HepG2 (cell line): Measurements from ENCODE around the gene SP1. TPM values are rescaled to one million over a fixed set of nuclear protein-coding genes. Genes with fewer than 3 reads are reported as not detected.

ENCODE experiments used
- FOSL2 ChIP-seq: sonication (generic); formaldehyde crosslinking; IDR thresholded peaks from 2 replicates; pipeline ENCODE4 v1.4.0; 2020; ENCODE audit warnings: missing genetic modification reagents
- FOXA3 ChIP-seq: IDR thresholded peaks from 2 replicates; pipeline ENCODE4 v1.6.1; 2016; ENCODE audit warnings: missing genetic modification reagents, missing compliant biosample characterization
- GLI4 ChIP-seq: sonication (generic); formaldehyde crosslinking; IDR thresholded peaks from 2 replicates; pipeline ENCODE4 v1.5.1; 2020; ENCODE audit warnings: missing genetic modification reagents, mild to moderate bottlenecking, moderate library complexity, borderline replicate concordance
- NFKBIZ ChIP-seq: IDR thresholded peaks from 2 replicates; pipeline ENCODE4 v1.6.1; 2018; ENCODE audit warnings: missing genetic modification reagents, missing compliant biosample characterization
- SCMH1 ChIP-seq: sonication (generic); formaldehyde crosslinking; IDR thresholded peaks from 2 replicates; pipeline ENCODE4 v1.9.0; 2021; ENCODE audit warnings: missing genetic modification reagents, mild to moderate bottlenecking, borderline replicate concordance
- SOX13 ChIP-seq, 3 experiments: fragments of 450-650 bp in 1 of 3; sonication (generic) in 1 of 3; formaldehyde crosslinking in 1 of 3; IDR thresholded peaks in 2 of 3; conservative IDR thresholded peaks in 1 of 3; 2 replicates each; pipeline versions ENCODE4 v1.5.0 to v1.6.1; 2016 to 2020; ENCODE audit warnings: antibody characterized with exemption in 1 of 3, mild to moderate bottlenecking in 1 of 3, missing compliant biosample characterization in 1 of 3, missing genetic modification reagents in 1 of 3, moderate library complexity in 1 of 3
- TEAD3 ChIP-seq: optimal IDR thresholded peaks from 2 replicates; pipeline ENCODE3; 2016; ENCODE audit warnings: borderline replicate concordance
- YEATS2 ChIP-seq: sonication (generic); formaldehyde crosslinking; IDR thresholded peaks from 2 replicates; pipeline ENCODE4 v1.4.0; 2020; ENCODE audit warnings: missing genetic modification reagents, borderline replicate concordance
- ZNF510 ChIP-seq: sonication (generic); formaldehyde crosslinking; IDR thresholded peaks from 2 replicates; pipeline ENCODE4 v1.4.0; 2020; ENCODE audit warnings: low read depth, mild to moderate bottlenecking, missing genetic modification reagents
- ZNF598 ChIP-seq: sonication (generic); formaldehyde crosslinking; IDR thresholded peaks from 2 replicates; pipeline ENCODE4 v1.5.1; 2020; ENCODE audit warnings: mild to moderate bottlenecking, missing genetic modification reagents, borderline replicate concordance
- ZNF772 ChIP-seq: sonication (generic); formaldehyde crosslinking; IDR thresholded peaks from 2 replicates; pipeline ENCODE4 v1.5.0; 2020; ENCODE audit warnings: mild to moderate bottlenecking, missing genetic modification reagents
- polyA plus RNA-seq, 8 experiments: library from polyadenylated mRNA; depleted of rRNA in 3 of 8; stranded (reverse) in 7 of 8; unstranded in 1 of 8; fragments of >200 nt; fragmentation: Illumina TruSeq in 4 of 8; extraction: Trizol in 4 of 8; gene quantifications; 2 replicates each; pipeline versions ENCODE4 v1.2.1 to v1.2.3, GENCODE V29; 2011 to 2016; ENCODE audit warnings: low read depth in 4 of 8, missing spikeins in 1 of 8, mixed read lengths in 1 of 8; ENCODE audit not compliant: insufficient read depth in 1 of 8
- total RNA-seq, 5 experiments: library from RNA; depleted of rRNA; stranded (reverse); fragments of >200 nt; fragmentation: Illumina TruSeq; extraction: Trizol; gene quantifications; 2 replicates each; pipeline ENCODE4 v1.2.3, GENCODE V29; 2016; ENCODE audit warnings: low read depth in 1 of 5
- TF ChIP-seq, protein P1 (sequence below): sonication (generic); formaldehyde crosslinking; IDR thresholded peaks from 2 replicates; pipeline ENCODE4 v1.4.0; 2020; ENCODE audit warnings: missing genetic modification reagents
- TF ChIP-seq, protein P2 (sequence below): sonication (generic); formaldehyde crosslinking; IDR thresholded peaks from 2 replicates; pipeline ENCODE4 v1.5.1; 2020; ENCODE audit warnings: mild to moderate bottlenecking, moderate library complexity, missing genetic modification reagents
- TF ChIP-seq, protein P3 (sequence below): IDR thresholded peaks from 2 replicates; pipeline ENCODE4 v1.6.1; 2016; ENCODE audit warnings: missing compliant biosample characterization, missing genetic modification reagents, borderline replicate concordance
- TF ChIP-seq, protein P4 (sequence below): sonication (generic); formaldehyde crosslinking; IDR thresholded peaks from 2 replicates; pipeline ENCODE4 v1.9.0; 2022; ENCODE audit warnings: missing genetic modification reagents, mild to moderate bottlenecking, borderline replicate concordance
- TF ChIP-seq, protein P5 (sequence below): sonication (generic); formaldehyde crosslinking; IDR thresholded peaks from 2 replicates; pipeline ENCODE4 v1.4.0; 2020; ENCODE audit warnings: mild to moderate bottlenecking, missing genetic modification reagents, borderline replicate concordance
- TF ChIP-seq, protein P6 (sequence below): sonication (generic); formaldehyde crosslinking; IDR thresholded peaks from 2 replicates; pipeline ENCODE4 v1.5.0; 2020; ENCODE audit warnings: mild to moderate bottlenecking, missing genetic modification reagents, moderate library complexity

SP1 gene
- total and polyA plus RNA-seq, 2 of the 13 experiments (the other 11 are each of a cell fraction or from before 2014, with no cell fraction given): 26.5 to 27.5 TPM

DNA sequence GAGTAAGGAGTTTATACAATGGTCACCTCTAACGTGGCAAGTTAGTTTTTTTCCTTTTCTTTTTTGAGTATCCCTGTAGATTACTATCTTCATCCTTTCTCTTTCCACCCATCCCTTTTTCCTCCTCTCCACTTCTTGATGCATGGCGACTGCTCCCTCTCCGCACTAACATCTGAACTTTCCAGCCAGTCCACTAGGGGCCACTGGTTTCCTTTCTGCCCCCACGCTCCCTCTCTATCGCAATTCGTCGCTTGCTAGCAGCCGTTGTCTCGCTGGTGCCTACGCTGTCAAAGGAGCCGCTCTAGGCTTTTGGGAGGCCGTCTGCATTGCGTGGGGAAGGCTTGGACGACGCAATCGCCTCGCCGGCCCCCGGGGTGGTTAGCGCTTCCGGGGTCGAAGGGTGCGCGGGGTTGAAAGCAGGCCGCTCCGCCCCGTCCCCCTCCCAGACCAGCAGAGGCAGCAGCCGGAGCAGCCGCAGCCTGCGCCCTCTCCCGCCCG is 71.7 kb downstream of the SP1 start, which contains the start of gene PCBP2 (continued):
- TF ChIP-seq SCMH1 (CRISPR knock-in tag): no peak
- TF ChIP-seq ZNF510: no peak
- peak; percentile 68; the same call in 1 of the 2 replicates for TF ChIP-seq ZNF598 (CRISPR knock-in tag)
- TF ChIP-seq, protein P1, sequence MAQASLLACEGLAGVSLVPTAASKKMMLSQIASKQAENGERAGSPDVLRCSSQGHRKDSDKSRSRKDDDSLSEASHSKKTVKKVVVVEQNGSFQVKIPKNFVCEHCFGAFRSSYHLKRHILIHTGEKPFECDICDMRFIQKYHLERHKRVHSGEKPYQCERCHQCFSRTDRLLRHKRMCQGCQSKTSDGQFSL (CRISPR knock-in tag): peak; percentile 80
- TF ChIP-seq SOX13 (IDR thresholded peaks at IDR 0.05): no peak
- peak in 1 of 2 experiments; percentile 56; a peak in 2 of 4 replicates for TF ChIP-seq SOX13 (CRISPR knock-in tag; conservative IDR thresholded peaks at IDR 0.05 in 1 of 2, IDR thresholded peaks at IDR 0.05 in 1 of 2)
- TF ChIP-seq, protein P2, sequence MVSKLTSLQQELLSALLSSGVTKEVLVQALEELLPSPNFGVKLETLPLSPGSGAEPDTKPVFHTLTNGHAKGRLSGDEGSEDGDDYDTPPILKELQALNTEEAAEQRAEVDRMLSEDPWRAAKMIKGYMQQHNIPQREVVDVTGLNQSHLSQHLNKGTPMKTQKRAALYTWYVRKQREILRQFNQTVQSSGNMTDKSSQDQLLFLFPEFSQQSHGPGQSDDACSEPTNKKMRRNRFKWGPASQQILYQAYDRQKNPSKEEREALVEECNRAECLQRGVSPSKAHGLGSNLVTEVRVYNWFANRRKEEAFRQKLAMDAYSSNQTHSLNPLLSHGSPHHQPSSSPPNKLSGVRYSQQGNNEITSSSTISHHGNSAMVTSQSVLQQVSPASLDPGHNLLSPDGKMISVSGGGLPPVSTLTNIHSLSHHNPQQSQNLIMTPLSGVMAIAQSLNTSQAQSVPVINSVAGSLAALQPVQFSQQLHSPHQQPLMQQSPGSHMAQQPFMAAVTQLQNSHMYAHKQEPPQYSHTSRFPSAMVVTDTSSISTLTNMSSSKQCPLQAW (CRISPR knock-in tag): peak; percentile 97
- no peak for TF ChIP-seq GLI4 (CRISPR knock-in tag)
- peak; percentile 82 for TF ChIP-seq TEAD3 (CRISPR knock-in tag)
- TF ChIP-seq, protein P3, sequence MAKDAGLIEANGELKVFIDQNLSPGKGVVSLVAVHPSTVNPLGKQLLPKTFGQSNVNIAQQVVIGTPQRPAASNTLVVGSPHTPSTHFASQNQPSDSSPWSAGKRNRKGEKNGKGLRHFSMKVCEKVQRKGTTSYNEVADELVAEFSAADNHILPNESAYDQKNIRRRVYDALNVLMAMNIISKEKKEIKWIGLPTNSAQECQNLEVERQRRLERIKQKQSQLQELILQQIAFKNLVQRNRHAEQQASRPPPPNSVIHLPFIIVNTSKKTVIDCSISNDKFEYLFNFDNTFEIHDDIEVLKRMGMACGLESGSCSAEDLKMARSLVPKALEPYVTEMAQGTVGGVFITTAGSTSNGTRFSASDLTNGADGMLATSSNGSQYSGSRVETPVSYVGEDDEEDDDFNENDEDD: peak; percentile 69; the same call in 1 of the 2 replicates
- TF ChIP-seq, protein P4, sequence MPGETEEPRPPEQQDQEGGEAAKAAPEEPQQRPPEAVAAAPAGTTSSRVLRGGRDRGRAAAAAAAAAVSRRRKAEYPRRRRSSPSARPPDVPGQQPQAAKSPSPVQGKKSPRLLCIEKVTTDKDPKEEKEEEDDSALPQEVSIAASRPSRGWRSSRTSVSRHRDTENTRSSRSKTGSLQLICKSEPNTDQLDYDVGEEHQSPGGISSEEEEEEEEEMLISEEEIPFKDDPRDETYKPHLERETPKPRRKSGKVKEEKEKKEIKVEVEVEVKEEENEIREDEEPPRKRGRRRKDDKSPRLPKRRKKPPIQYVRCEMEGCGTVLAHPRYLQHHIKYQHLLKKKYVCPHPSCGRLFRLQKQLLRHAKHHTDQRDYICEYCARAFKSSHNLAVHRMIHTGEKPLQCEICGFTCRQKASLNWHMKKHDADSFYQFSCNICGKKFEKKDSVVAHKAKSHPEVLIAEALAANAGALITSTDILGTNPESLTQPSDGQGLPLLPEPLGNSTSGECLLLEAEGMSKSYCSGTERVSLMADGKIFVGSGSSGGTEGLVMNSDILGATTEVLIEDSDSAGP (CRISPR knock-in tag): peak; percentile 84
- TF ChIP-seq, protein P5, sequence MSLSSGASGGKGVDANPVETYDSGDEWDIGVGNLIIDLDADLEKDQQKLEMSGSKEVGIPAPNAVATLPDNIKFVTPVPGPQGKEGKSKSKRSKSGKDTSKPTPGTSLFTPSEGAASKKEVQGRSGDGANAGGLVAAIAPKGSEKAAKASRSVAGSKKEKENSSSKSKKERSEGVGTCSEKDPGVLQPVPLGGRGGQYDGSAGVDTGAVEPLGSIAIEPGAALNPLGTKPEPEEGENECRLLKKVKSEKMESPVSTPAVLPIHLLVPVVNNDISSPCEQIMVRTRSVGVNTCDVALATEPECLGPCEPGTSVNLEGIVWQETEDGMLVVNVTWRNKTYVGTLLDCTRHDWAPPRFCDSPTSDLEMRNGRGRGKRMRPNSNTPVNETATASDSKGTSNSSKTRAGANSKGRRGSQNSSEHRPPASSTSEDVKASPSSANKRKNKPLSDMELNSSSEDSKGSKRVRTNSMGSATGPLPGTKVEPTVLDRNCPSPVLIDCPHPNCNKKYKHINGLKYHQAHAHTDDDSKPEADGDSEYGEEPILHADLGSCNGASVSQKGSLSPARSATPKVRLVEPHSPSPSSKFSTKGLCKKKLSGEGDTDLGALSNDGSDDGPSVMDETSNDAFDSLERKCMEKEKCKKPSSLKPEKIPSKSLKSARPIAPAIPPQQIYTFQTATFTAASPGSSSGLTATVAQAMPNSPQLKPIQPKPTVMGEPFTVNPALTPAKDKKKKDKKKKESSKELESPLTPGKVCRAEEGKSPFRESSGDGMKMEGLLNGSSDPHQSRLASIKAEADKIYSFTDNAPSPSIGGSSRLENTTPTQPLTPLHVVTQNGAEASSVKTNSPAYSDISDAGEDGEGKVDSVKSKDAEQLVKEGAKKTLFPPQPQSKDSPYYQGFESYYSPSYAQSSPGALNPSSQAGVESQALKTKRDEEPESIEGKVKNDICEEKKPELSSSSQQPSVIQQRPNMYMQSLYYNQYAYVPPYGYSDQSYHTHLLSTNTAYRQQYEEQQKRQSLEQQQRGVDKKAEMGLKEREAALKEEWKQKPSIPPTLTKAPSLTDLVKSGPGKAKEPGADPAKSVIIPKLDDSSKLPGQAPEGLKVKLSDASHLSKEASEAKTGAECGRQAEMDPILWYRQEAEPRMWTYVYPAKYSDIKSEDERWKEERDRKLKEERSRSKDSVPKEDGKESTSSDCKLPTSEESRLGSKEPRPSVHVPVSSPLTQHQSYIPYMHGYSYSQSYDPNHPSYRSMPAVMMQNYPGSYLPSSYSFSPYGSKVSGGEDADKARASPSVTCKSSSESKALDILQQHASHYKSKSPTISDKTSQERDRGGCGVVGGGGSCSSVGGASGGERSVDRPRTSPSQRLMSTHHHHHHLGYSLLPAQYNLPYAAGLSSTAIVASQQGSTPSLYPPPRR (CRISPR knock-in tag): no peak
- TF ChIP-seq YEATS2: peak; percentile 89
- TF ChIP-seq, protein P6, sequence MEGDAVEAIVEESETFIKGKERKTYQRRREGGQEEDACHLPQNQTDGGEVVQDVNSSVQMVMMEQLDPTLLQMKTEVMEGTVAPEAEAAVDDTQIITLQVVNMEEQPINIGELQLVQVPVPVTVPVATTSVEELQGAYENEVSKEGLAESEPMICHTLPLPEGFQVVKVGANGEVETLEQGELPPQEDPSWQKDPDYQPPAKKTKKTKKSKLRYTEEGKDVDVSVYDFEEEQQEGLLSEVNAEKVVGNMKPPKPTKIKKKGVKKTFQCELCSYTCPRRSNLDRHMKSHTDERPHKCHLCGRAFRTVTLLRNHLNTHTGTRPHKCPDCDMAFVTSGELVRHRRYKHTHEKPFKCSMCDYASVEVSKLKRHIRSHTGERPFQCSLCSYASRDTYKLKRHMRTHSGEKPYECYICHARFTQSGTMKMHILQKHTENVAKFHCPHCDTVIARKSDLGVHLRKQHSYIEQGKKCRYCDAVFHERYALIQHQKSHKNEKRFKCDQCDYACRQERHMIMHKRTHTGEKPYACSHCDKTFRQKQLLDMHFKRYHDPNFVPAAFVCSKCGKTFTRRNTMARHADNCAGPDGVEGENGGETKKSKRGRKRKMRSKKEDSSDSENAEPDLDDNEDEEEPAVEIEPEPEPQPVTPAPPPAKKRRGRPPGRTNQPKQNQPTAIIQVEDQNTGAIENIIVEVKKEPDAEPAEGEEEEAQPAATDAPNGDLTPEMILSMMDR: peak; percentile 97
- TF ChIP-seq NFKBIZ (CRISPR knock-in tag): peak; percentile 62; the same call in 1 of the 2 replicates
- peak; percentile 78; the same call in 1 of the 2 replicates for TF ChIP-seq ZNF772 (CRISPR knock-in tag)
- TF ChIP-seq FOSL2 (CRISPR knock-in tag): peak; percentile 76; the same call in 1 of the 2 replicates
- TF ChIP-seq FOXA3 (CRISPR knock-in tag): peak; percentile 79
